ENCODE results near the gene CECR2.

Gene CECR2

GRCh38 chr22:17562906-17563870, 193.9 kb downstream of the CECR2 start, which contains the start of gene SLC25A18:
TSS of gene SLC25A18 (plus strand) at chr22:17563498. CDS start at chr22:17579945, 16,447 bp downstream.
- in situ Hi-C loops (cut with MboI; ENCODE audit: low sequenced_read_pairs): loop anchor here (25.0 kb wide), 1 partner anchor 499 kb away; no protein-coding TSS in a partner anchor

DNA sequence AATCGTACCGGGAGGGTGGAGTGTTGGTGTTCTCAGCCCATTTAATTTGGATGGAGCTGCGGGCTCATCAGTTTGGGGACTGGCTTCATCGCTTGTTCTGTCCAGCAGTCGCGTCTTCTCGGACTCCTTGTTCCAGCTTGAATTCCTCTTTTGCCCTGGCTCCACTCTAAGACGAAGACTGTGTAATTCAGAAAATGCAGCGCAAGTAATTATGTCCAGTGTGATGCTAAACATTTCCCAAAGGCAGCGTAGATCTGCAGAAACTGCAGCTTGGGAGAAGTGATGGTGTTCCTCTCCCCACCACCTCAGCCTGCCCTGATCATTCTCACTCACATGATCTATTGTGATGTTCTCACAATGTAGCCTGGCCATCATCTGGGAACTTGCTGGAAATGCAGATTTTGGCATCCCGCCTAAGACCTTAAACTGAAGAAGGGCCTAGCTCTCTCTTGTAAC, 194.7 kb downstream of the CECR2 start:
- in situ Hi-C loops (cut with MboI; ENCODE audit: low sequenced_read_pairs): loop anchor here (25.0 kb wide), 1 partner anchor 498 kb away; no protein-coding TSS in a partner anchor

DNA sequence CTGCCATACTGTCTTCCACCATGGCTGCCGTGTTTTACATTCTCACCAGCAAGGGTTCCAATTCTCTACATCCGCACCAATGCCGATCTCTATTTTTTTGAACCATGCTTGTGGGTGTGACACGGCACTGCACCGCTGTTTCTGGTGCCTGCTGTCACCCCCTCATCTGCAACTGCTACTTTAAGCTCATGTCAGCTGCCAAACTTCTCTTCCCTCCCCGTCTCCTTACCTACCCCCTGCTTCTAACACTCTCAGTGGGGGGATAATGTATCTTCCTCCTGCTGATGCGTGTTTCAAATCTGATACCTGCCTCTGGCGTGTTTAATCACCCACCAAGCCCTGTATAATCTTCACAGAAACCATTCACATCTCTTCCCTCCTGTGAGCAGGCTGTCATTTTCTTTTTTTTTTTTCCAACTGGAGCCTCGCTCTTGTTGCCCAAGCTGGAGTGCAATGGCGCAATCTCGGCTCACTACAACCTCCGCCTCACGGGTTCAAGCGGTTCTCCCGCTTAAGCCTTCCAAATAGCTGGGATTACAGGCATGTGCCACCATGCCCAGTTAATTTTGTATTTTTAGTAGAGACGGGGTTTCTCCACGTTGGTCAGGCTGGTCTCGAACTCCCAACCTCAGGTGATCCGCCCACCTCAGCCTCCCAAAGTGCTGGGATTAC, 196.9 kb downstream of the CECR2 start:
- in situ Hi-C loops (cut with MboI; ENCODE audit: low sequenced_read_pairs): loop anchor here (25.0 kb wide), 1 partner anchor 496 kb away; no protein-coding TSS in a partner anchor

- in situ Hi-C loops (cut with MboI; ENCODE audit: low sequenced_read_pairs): loop anchor here (25.0 kb wide), 1 partner anchor 496 kb away; no protein-coding TSS in a partner anchor
Measured at GRCh38 chr22:17566776-17567175, 197.5 kb downstream of the CECR2 start.

- in situ Hi-C loops (cut with MboI; ENCODE audit: low sequenced_read_pairs): loop anchor here (25.0 kb wide), 1 partner anchor 492 kb away; no protein-coding TSS in a partner anchor
Measured at GRCh38 chr22:17569971-17570511, 200.8 kb downstream of the CECR2 start.

GRCh38 chr22:17570851-17571631, 201.8 kb downstream of the CECR2 start:
- in situ Hi-C loops (cut with MboI; ENCODE audit: low sequenced_read_pairs): loop anchor here (25.0 kb wide), 1 partner anchor 491 kb away; no protein-coding TSS in a partner anchor

GRCh38 chr22:17575151-17575550, 205.9 kb downstream of the CECR2 start:
- in situ Hi-C loops (cut with MboI; ENCODE audit: low sequenced_read_pairs): no loop called here

GRCh38 chr22:17575681-17576080, 206.4 kb downstream of the CECR2 start:
- in situ Hi-C loops (cut with MboI; ENCODE audit: low sequenced_read_pairs): no loop called here

- in situ Hi-C loops (cut with MboI; ENCODE audit: low sequenced_read_pairs): no loop called here
Measured at GRCh38 chr22:17576470-17576869, 207.2 kb downstream of the CECR2 start.

DNA sequence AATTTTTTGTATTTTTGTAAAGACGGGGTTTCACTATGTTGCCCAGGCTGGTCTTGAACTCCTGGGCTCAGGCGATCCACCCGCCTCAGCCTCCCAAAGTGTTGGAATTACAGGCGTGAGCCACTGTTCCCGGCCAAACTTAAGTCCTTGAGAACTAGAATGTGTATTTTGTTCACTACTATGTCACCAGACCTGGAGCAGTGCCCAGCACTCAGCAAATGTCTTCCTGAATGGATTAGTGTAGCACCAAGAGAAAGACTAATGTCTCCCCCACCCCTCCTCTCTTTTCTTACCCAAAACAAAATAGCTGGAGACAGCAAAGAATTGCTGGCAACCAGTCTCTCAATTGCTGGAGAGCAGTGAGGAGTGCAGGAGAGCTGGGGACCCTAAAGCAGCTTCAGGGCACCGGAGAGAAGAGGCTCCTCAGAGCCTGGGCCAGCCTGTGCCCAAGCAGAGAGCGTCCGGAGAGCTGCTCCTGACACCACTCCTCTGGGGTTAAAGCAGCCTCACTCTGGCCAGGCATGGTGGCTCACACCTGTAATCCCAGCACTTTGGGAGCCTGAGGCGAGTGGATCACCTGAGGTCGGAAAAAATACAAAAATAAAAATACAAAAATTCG, 209.0 kb downstream of the CECR2 start:
- in situ Hi-C loops (cut with MboI; ENCODE audit: low sequenced_read_pairs): no loop called here

- in situ Hi-C loops (cut with MboI; ENCODE audit: low sequenced_read_pairs): no loop called here
Measured at GRCh38 chr22:17579535-17579981, 210.3 kb downstream of the CECR2 start.

DNA sequence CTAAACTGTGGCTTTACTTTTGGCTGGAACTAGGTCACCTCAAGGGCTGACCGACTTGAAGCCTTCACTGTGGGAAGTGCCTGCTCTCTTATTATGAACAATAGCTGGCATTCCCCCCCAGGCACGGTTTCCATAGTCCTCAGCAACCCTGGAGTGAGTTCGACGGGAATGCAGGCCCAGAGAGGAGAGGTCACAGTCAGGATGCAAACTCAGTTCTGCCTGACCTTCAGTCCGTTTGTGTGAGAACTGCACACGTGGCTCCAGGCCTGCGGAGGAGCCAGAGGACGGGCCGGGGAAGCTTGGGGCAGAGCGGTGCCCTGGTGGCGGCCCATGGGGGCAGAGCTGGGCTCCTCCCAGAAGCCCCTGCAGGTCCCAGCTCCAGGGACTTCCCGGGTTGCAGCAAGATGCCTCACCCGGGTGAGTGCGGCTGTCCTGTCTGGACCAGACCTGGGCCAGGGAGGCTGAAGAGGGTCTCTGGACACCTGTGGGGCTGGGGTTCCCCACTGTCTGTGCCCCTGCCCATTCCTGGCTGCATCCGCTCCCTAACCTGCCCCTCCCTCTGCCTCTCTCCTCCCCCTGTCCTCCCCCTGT, 211.3 kb downstream of the CECR2 start:
- in situ Hi-C loops (cut with MboI; ENCODE audit: low sequenced_read_pairs): no loop called here

DNA sequence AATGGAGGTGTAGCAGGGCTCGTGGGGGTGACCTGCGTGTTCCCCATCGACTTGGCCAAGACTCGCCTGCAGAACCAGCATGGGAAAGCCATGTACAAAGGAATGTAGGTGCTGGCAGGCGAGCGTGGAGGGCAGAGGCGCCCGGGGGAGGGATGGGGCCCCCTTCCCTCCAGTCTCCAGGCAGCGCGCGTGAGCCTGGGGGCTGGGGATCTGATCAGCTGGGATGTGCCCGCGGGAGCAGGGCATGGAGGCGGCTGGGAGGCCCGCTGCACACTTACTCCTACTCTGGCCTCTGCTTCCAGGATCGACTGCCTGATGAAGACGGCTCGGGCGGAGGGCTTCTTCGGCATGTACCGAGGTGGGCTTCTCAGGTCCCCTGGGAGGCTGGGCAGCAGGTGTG, 211.8 kb downstream of the CECR2 start:
- in situ Hi-C loops (cut with MboI; ENCODE audit: low sequenced_read_pairs): no loop called here

DNA sequence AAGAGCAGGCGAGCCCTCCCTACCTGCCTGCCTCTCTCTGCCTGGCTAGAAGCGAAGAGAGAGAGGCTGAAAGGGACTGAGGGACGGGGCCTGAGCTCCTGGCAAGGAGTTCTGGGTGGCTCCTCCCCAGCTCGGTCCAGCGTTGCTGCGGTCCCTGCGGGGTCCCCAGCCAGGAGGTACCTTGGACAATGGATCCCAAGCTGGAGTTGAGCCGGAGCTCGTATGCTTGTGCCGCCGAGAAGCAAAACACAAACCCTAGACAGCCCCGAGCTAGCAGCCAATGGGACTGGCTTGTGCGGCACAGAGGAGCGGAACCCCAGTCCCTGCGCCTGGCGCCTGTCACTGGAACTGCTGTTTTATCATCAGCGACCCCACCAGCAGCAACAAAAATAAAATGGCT, 212.4 kb downstream of the CECR2 start:
- in situ Hi-C loops (cut with MboI; ENCODE audit: low sequenced_read_pairs): no loop called here

DNA sequence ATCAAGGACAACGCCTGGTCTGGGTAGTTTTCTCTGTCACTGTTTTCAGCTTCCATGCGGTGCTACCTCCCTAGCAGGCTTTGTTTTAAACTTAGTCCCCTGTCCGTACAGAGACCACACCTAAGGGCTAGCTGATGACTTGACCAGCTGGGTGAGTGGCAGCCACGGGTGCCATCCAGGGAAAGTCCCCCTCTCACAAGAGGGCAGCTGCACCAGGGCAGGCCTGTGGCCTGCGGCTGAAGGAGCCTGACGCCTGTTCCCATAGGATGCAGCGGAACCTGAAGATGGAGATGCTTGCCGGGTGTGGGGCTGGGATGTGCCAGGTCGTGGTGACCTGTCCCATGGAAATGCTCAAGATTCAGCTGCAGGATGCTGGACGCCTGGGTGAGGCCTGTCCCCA, 213.9 kb downstream of the CECR2 start:
- in situ Hi-C loops (cut with MboI; ENCODE audit: low sequenced_read_pairs): no loop called here

- in situ Hi-C loops (cut with MboI; ENCODE audit: low sequenced_read_pairs): no loop called here
Measured at GRCh38 chr22:17586831-17587440, 217.7 kb downstream of the CECR2 start.

- in situ Hi-C loops (cut with MboI; ENCODE audit: low sequenced_read_pairs): no loop called here
Measured at GRCh38 chr22:17587629-17588028, 218.4 kb downstream of the CECR2 start.

GRCh38 chr22:17588606-17589005, 219.3 kb downstream of the CECR2 start:
- in situ Hi-C loops (cut with MboI; ENCODE audit: low sequenced_read_pairs): no loop called here

GRCh38 chr22:17589810-17590375, 220.6 kb downstream of the CECR2 start:
- in situ Hi-C loops (cut with MboI; ENCODE audit: low sequenced_read_pairs): no loop called here

Data from HL-60/S4 (cell line).